H9 (cell line): ENCODE results near the gene ENG. TPM values are rescaled to one million over a fixed set of nuclear protein-coding genes. Genes with fewer than 3 reads are reported as not detected.

Source experiments
- DNase-seq: peaks from one replicate; pipeline ENCODE4 v3.0.0-alpha.2; 2017
- H2AFZ ChIP-seq: one replicate; pipeline ENCODE4 v1.6.1; 2013; ENCODE audit warnings: mild to moderate bottlenecking, low read length, control low read depth, moderate library complexity
- H2AK5ac ChIP-seq: 2 replicates; pipeline ENCODE4 v1.6.1; 2013; ENCODE audit warnings: low read length, control low read depth, mixed read lengths; ENCODE audit not compliant: insufficient read length
- H2BK120ac ChIP-seq: one replicate; pipeline ENCODE4 v1.6.1; 2013; ENCODE audit warnings: low read depth, mild to moderate bottlenecking, low read length, control low read depth, inconsistent platforms; ENCODE audit not compliant: poor library complexity, severe bottlenecking
- H2BK12ac ChIP-seq: 2 replicates; pipeline ENCODE4 v1.6.1; 2013; ENCODE audit warnings: low read length, control low read depth, mixed read lengths, low read depth; ENCODE audit not compliant: insufficient read length
- H2BK15ac ChIP-seq: 2 replicates; pipeline ENCODE4 v1.6.1; 2013; ENCODE audit warnings: low read depth, low read length, control low read depth
- H2BK20ac ChIP-seq: one replicate; pipeline ENCODE4 v1.6.1; 2013; ENCODE audit warnings: low read depth, mild to moderate bottlenecking, low read length, control low read depth, inconsistent platforms; ENCODE audit not compliant: poor library complexity, severe bottlenecking
- H2BK5ac ChIP-seq: 2 replicates; pipeline ENCODE4 v1.6.1; 2013; ENCODE audit warnings: low read length, control low read depth, mixed read lengths; ENCODE audit not compliant: insufficient read length
- H3K14ac ChIP-seq: 2 replicates; pipeline ENCODE4 v1.6.1; 2013; ENCODE audit warnings: low read length, control low read depth; ENCODE audit not compliant: insufficient read depth
- H3K18ac ChIP-seq: 2 replicates; pipeline ENCODE4 v1.6.1; 2013; ENCODE audit warnings: low read depth, mild to moderate bottlenecking, mixed read lengths, low read length, control low read depth; ENCODE audit not compliant: insufficient read length
- H3K23ac ChIP-seq: 2 replicates; pipeline ENCODE4 v1.6.1; 2013; ENCODE audit warnings: low read length, control low read depth, mixed read lengths, low read depth; ENCODE audit not compliant: insufficient read length
- H3K23me2 ChIP-seq: 2 replicates; pipeline ENCODE4 v1.6.1; 2013; ENCODE audit warnings: low read depth, mild to moderate bottlenecking, mixed read lengths, low read length, control low read depth; ENCODE audit not compliant: insufficient read length, poor library complexity, severe bottlenecking
- H3K27ac ChIP-seq: 2 replicates; pipeline ENCODE4 v1.5.1; 2013; ENCODE audit warnings: low read length, control low read depth, mixed read lengths, low read depth; ENCODE audit not compliant: insufficient read length
- H3K27me3 ChIP-seq: 2 replicates; pipeline ENCODE4 v1.6.1; 2013; ENCODE audit warnings: low read length, control low read depth, inconsistent platforms; ENCODE audit not compliant: insufficient read depth
- H3K4ac ChIP-seq: 2 replicates; pipeline ENCODE4 v1.6.1; 2013; ENCODE audit warnings: low read depth, mild to moderate bottlenecking, control low read depth, inconsistent platforms, low read length, moderate library complexity
- H3K4me1 ChIP-seq: 2 replicates; pipeline ENCODE4 v1.6.1; 2013; ENCODE audit warnings: low read length, control low read depth, inconsistent platforms; ENCODE audit not compliant: insufficient read depth
- H3K4me2 ChIP-seq: 2 replicates; pipeline ENCODE4 v1.6.1; 2013; ENCODE audit warnings: low read length, control low read depth, mixed read lengths; ENCODE audit not compliant: insufficient read length, insufficient read depth
- H3K56ac ChIP-seq: 2 replicates; pipeline ENCODE4 v1.6.1; 2013; ENCODE audit warnings: low read depth, mild to moderate bottlenecking, mixed read lengths, low read length, control low read depth; ENCODE audit not compliant: insufficient read length
- H3K79me1 ChIP-seq: 2 replicates; pipeline ENCODE4 v1.6.1; 2013; ENCODE audit warnings: low read depth, mild to moderate bottlenecking, moderate library complexity, low read length, control low read depth, inconsistent platforms; ENCODE audit not compliant: insufficient read depth, poor library complexity, severe bottlenecking
- H3K79me2 ChIP-seq: 2 replicates; pipeline ENCODE4 v1.6.1; 2013; ENCODE audit warnings: low read length, control low read depth, inconsistent platforms; ENCODE audit not compliant: insufficient read depth
- H3K9ac ChIP-seq: 2 replicates; pipeline ENCODE4 v1.6.1; 2013; ENCODE audit warnings: low read length, control low read depth, mixed read lengths; ENCODE audit not compliant: insufficient read length; ENCODE audit errors: extremely low read depth
- H3K9me3 ChIP-seq: one replicate; pipeline ENCODE4 v1.6.1; 2013; ENCODE audit warnings: low read depth, low read length, inconsistent platforms; ENCODE audit not compliant: control insufficient read depth
- H3T11ph ChIP-seq: one replicate; pipeline ENCODE4 v1.6.1; 2013; ENCODE audit warnings: mild to moderate bottlenecking, low read length, control low read depth, inconsistent platforms
- H4K20me1 ChIP-seq: one replicate; pipeline ENCODE4 v1.6.1; 2013; ENCODE audit not compliant: control insufficient read depth, insufficient read length, insufficient read depth
- H4K5ac ChIP-seq: 2 replicates; pipeline ENCODE4 v1.6.1; 2013; ENCODE audit warnings: low read depth, mild to moderate bottlenecking, mixed read lengths, low read length, control low read depth; ENCODE audit not compliant: insufficient read length
- H4K8ac ChIP-seq: replicated peaks from 2 replicates; pipeline ENCODE4 v1.6.1; 2013; ENCODE audit warnings: low read length, control low read depth, mixed read lengths, low read depth; ENCODE audit not compliant: insufficient read length
- H4K91ac ChIP-seq: 2 replicates; pipeline ENCODE4 v1.6.1; 2013; ENCODE audit warnings: low read depth, mild to moderate bottlenecking, moderate library complexity, mixed read lengths, low read length, control low read depth; ENCODE audit not compliant: insufficient read length
- H3K27ac Mint-ChIP-seq, 3 experiments: 2 replicates in 2 of 3; 3 replicates in 1 of 3; pipeline ENCODE4 v1.8.0; 2020 to 2021; ENCODE audit warnings: mixed read lengths in 3 of 3, mild to moderate bottlenecking in 1 of 3, moderate library complexity in 1 of 3
- H3K27me3 Mint-ChIP-seq: 2 replicates; pipeline ENCODE4 v1.8.0; 2021; ENCODE audit warnings: low read depth, mild to moderate bottlenecking, moderate library complexity, mixed read lengths
- H3K36me3 Mint-ChIP-seq, 3 experiments: 2 replicates in 2 of 3; 3 replicates in 1 of 3; pipeline ENCODE4 v1.8.0; 2020 to 2021; ENCODE audit warnings: low read depth in 3 of 3, mixed read lengths in 3 of 3; ENCODE audit not compliant: insufficient read depth in 1 of 3
- H3K4me1 Mint-ChIP-seq, 2 experiments: 2 replicates each; pipeline ENCODE4 v1.8.0; 2020; ENCODE audit warnings: mixed read lengths in 2 of 2
- H3K4me3 Mint-ChIP-seq, 2 experiments: 2 replicates in 1 of 2; 3 replicates in 1 of 2; pipeline ENCODE4 v1.8.0; 2020 to 2021; ENCODE audit warnings: mild to moderate bottlenecking in 2 of 2, mixed read lengths in 2 of 2, moderate library complexity in 1 of 2
- H3K9me3 Mint-ChIP-seq, 2 experiments: 2 replicates in 1 of 2; 3 replicates in 1 of 2; pipeline ENCODE4 v1.8.0; 2020; ENCODE audit warnings: mild to moderate bottlenecking in 2 of 2, mixed read lengths in 2 of 2, moderate library complexity in 1 of 2
- WGBS: extraction: QIAGEN DNeasy Blood & Tissue Kit; methylation state at CpG from one replicate; pipeline ENCODE4 v1.1.7; 2013; ENCODE audit warnings: missing lambda C conversion rate, low lambda C conversion rate, mixed read lengths; ENCODE audit not compliant: insufficient read length; ENCODE audit errors: extremely low coverage; 5-methylcytosine and 5-hydroxymethylcytosine counted together
- total RNA-seq: library from RNA; stranded (reverse); gene quantifications from 2 replicates; pipeline ENCODE4 v1.2.1, GENCODE V29; 2021
- TF ChIP-seq, protein P1 (sequence below): fragments of 200-600 bp; sonication (generic); conservative IDR thresholded peaks from 3 replicates; pipeline ENCODE4 v1.8.0; 2021; ENCODE audit warnings: antibody characterized with exemption, mild to moderate bottlenecking

Gene ENG
- total RNA-seq, 1 experiment from 2014 or later: 2.1 TPM

DNA sequence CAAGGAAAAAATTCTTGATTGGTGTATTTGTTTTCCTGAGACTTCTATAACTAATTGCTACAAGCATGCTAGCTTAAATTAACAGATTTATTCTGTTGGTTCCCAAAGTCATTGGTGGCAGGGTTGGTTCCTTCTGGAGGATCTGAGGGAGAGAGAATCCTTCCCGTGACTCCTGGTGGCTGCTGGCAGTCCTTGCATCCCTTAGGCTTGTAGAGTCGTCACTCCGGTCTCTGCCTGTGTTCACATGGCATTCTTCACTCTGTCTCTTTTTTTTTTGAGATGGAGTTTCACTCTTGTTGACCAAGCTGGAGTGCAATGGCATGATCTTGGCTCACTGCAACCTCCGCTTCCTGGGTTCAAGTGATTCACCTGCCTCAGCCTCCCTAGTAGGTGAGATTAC, 63.4 kb downstream of the ENG start:
- Mint-ChIP-seq H3K27ac (no peak overlapping the region), H3K27me3 (no peaks in the 10 kb centered on the region; the same call in 1 of the 2 replicates), H3K36me3 (peaks cover 41 to 61% (median 58%) of the 10 kb centered on the region in 3 experiments), H3K9me3 (no peaks in the 10 kb centered on the region), H3K4me1 (peaks cover 11 to 20% of the 10 kb centered on the region in 2 experiments), H3K4me3 (no peak overlapping the region)
- Histone ChIP-seq H3K27me3 (no peaks in the 10 kb centered on the region), H3K4me1 (no peaks in the 10 kb centered on the region), H3K9ac (no peak overlapping the region), H2AFZ (no peak overlapping the region), H3K4me2 (no peak overlapping the region), H3K14ac (no peak overlapping the region), H3K23ac (no peak overlapping the region), H4K5ac (no peak overlapping the region), H3K79me2 (peaks cover 3% of the 10 kb centered on the region; the same call in 1 of the 2 replicates), H2BK5ac (no peak overlapping the region), H3K56ac (no peak overlapping the region), H2AK5ac (no peak overlapping the region), H3T11ph (no peak overlapping the region), H3K4ac (no peak overlapping the region), H2BK120ac (no peak overlapping the region), H4K8ac (no peak overlapping the region), H3K9me3 (no peaks in the 10 kb centered on the region), H4K91ac (no peak overlapping the region), H4K20me1 (no peaks in the 10 kb centered on the region), H3K79me1 (peaks cover 16% of the 10 kb centered on the region), H2BK15ac (no peak overlapping the region), H2BK20ac (no peak overlapping the region), H3K18ac (no peak overlapping the region), H3K27ac (no peak overlapping the region), H3K23me2 (peaks cover 2% of the 10 kb centered on the region), H2BK12ac (no peak overlapping the region)
- no CpG with 5 or more reads among the region's 4 CpGs for WGBS
- TF ChIP-seq, protein P1, sequence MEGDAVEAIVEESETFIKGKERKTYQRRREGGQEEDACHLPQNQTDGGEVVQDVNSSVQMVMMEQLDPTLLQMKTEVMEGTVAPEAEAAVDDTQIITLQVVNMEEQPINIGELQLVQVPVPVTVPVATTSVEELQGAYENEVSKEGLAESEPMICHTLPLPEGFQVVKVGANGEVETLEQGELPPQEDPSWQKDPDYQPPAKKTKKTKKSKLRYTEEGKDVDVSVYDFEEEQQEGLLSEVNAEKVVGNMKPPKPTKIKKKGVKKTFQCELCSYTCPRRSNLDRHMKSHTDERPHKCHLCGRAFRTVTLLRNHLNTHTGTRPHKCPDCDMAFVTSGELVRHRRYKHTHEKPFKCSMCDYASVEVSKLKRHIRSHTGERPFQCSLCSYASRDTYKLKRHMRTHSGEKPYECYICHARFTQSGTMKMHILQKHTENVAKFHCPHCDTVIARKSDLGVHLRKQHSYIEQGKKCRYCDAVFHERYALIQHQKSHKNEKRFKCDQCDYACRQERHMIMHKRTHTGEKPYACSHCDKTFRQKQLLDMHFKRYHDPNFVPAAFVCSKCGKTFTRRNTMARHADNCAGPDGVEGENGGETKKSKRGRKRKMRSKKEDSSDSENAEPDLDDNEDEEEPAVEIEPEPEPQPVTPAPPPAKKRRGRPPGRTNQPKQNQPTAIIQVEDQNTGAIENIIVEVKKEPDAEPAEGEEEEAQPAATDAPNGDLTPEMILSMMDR: no peak; the same call in 2 of the 3 replicates
- DNase-seq: no peak
